ENCODE measurements around the gene PLXND1. TPM values are rescaled to one million over a fixed set of nuclear protein-coding genes. Genes with fewer than 3 reads are reported as not detected.
A peak's percentile ranks its signal among the peaks of the same experiment; 100 is the strongest.

Gene PLXND1
- polyA plus RNA-seq, 1 donor from 2014 or later: 0.05 TPM

DNA sequence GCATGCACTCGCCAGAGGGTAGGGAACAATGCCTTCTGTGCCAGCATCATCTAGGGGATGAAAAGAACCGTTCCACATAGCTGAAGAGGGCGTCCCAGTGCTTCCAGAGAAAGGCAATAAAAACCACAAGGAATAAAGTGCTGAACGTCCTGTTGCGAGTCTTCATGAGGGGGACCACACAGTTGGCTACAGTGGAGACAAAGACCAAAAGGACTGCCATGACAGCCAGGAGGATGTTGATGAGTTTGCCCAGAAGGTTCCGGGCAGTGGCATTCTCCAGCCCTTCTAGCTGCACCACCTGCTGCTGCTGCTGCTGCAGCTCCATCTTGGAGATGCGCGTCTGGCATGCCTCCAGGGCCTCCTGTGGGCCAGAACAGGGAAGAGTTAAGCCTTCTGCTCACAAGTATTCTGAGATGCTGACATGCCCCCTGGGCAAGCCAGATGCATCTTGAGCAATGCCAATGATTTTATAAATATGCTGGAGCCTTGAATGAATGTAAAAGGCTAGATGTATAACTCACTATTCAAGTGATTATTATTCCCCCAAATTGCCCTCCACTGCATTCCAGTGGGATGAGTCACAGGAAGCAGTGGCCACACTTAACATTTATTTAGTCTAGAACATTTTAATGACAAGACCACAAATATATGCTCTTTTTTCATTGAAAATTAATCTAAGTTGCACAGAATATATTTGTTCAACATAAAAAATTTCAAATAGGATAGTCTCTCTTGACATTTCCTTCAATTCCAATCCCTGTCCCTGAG is 45.1 kb upstream of the PLXND1 start:
- no peaks in the 10 kb centered on the region for H3K36me3 ChIP-seq (ENCODE audit: insufficient read depth, low read length)
- H3K27ac ChIP-seq (ENCODE audit: low read length): no peak overlapping the region
- no peak overlapping the region for H2AFZ ChIP-seq (ENCODE audit: low read depth, low read length)
- H4K20me1 ChIP-seq (ENCODE audit: insufficient read depth): peaks cover 11% of the 10 kb centered on the region
- H3K9me3 ChIP-seq (ENCODE audit: low read length): no peaks in the 10 kb centered on the region
- H3K27me3 ChIP-seq (ENCODE audit: insufficient read depth, low read depth, low read length): no peaks in the 10 kb centered on the region
- H3K79me2 ChIP-seq (replicated peaks; ENCODE audit: insufficient read depth, low read length): no peaks in the 10 kb centered on the region
- no peak overlapping the region for H3K4me3 ChIP-seq (ENCODE audit: low read length)
- H3K9me2 ChIP-seq (ENCODE audit: insufficient read depth, low read length): no peaks in the 10 kb centered on the region
- H3F3A ChIP-seq (ENCODE audit: insufficient read depth, low read length, poor library complexity, severe bottlenecking): no peaks in the 10 kb centered on the region
- H3K4me2 ChIP-seq (ENCODE audit: low read length): no peak overlapping the region
- no peak for TF ChIP-seq SMC3 (conservative IDR thresholded peaks at IDR 0.05; ENCODE audit: poor library complexity)
- no peak for TF ChIP-seq RAD21 (conservative IDR thresholded peaks at IDR 0.05)
- TF ChIP-seq EP300 (conservative IDR thresholded peaks at IDR 0.05; ENCODE audit: poor library complexity, severe bottlenecking): no peak
- TF ChIP-seq, protein P1, sequence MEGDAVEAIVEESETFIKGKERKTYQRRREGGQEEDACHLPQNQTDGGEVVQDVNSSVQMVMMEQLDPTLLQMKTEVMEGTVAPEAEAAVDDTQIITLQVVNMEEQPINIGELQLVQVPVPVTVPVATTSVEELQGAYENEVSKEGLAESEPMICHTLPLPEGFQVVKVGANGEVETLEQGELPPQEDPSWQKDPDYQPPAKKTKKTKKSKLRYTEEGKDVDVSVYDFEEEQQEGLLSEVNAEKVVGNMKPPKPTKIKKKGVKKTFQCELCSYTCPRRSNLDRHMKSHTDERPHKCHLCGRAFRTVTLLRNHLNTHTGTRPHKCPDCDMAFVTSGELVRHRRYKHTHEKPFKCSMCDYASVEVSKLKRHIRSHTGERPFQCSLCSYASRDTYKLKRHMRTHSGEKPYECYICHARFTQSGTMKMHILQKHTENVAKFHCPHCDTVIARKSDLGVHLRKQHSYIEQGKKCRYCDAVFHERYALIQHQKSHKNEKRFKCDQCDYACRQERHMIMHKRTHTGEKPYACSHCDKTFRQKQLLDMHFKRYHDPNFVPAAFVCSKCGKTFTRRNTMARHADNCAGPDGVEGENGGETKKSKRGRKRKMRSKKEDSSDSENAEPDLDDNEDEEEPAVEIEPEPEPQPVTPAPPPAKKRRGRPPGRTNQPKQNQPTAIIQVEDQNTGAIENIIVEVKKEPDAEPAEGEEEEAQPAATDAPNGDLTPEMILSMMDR (IDR thresholded peaks at IDR 0.05; ENCODE audit: poor library complexity, severe bottlenecking): no peak
- no peak overlapping the region for H3K9ac ChIP-seq (ENCODE audit: low read length)

DNA sequence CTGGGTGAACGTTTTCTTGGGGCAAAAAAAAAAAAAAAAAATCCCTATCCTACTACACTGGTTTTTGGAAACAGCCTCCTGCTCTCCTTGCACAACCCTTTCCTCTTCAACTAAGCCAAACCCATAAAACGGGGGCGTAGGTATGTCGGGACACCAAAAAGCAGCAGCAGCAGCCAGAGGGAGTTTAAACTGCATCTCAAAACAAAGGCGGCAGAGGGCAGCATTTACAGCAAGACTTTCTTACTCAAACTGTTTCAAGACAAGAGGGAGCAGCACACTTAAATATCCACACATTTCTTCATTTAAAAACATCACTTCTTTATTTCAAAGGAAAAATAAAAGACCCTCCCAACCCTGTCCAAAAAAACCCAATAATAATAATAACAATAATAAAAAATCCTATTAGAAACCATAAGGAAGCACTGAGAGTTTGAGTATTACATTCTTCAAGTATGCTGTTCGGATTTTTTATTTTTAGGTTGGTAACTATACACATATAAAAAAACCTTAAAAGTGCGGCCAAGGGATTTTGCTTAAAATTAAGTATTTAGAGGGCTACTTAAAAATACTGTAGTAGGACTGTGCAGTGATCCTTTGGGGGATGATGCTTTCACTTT is 43.9 kb upstream of the PLXND1 start:
- H4K20me1 ChIP-seq (ENCODE audit: insufficient read depth): peaks cover 11% of the 10 kb centered on the region
- no peaks in the 10 kb centered on the region for H3K27me3 ChIP-seq (ENCODE audit: insufficient read depth, low read depth, low read length)
- no peaks in the 10 kb centered on the region for H3K9me2 ChIP-seq (ENCODE audit: insufficient read depth, low read length)
- H3K9me3 ChIP-seq (ENCODE audit: low read length): no peaks in the 10 kb centered on the region
- H2AFZ ChIP-seq (ENCODE audit: low read depth, low read length): no peak overlapping the region
- H3K79me2 ChIP-seq (replicated peaks; ENCODE audit: insufficient read depth, low read length): no peaks in the 10 kb centered on the region
- no peaks in the 10 kb centered on the region for H3K36me3 ChIP-seq (ENCODE audit: insufficient read depth, low read length)
- H3F3A ChIP-seq (ENCODE audit: insufficient read depth, low read length, poor library complexity, severe bottlenecking): no peaks in the 10 kb centered on the region
- no peak overlapping the region for H3K4me2 ChIP-seq (ENCODE audit: low read length)
- H3K9ac ChIP-seq (ENCODE audit: low read length): no peak overlapping the region
- TF ChIP-seq EP300 (conservative IDR thresholded peaks at IDR 0.05; ENCODE audit: poor library complexity, severe bottlenecking) (no peak), EZH2 (IDR thresholded peaks at IDR 0.05; ENCODE audit: borderline replicate concordance, insufficient read depth, low read length, poor library complexity, severe bottlenecking) (no peak), TAF1 (IDR thresholded peaks at IDR 0.05; ENCODE audit: low read depth) (no peak), RAD21 (conservative IDR thresholded peaks at IDR 0.05) (peak; percentile 80), POLR2AphosphoS5 (IDR thresholded peaks at IDR 0.05) (no peak), SMC3 (conservative IDR thresholded peaks at IDR 0.05; ENCODE audit: poor library complexity) (peak; percentile 86), MXI1 (conservative IDR thresholded peaks at IDR 0.05; ENCODE audit: poor library complexity, severe bottlenecking) (no peak)
- TF ChIP-seq, protein P1 (IDR thresholded peaks at IDR 0.05; ENCODE audit: poor library complexity, severe bottlenecking): peak; percentile 77
- TF ChIP-seq, protein P2, sequence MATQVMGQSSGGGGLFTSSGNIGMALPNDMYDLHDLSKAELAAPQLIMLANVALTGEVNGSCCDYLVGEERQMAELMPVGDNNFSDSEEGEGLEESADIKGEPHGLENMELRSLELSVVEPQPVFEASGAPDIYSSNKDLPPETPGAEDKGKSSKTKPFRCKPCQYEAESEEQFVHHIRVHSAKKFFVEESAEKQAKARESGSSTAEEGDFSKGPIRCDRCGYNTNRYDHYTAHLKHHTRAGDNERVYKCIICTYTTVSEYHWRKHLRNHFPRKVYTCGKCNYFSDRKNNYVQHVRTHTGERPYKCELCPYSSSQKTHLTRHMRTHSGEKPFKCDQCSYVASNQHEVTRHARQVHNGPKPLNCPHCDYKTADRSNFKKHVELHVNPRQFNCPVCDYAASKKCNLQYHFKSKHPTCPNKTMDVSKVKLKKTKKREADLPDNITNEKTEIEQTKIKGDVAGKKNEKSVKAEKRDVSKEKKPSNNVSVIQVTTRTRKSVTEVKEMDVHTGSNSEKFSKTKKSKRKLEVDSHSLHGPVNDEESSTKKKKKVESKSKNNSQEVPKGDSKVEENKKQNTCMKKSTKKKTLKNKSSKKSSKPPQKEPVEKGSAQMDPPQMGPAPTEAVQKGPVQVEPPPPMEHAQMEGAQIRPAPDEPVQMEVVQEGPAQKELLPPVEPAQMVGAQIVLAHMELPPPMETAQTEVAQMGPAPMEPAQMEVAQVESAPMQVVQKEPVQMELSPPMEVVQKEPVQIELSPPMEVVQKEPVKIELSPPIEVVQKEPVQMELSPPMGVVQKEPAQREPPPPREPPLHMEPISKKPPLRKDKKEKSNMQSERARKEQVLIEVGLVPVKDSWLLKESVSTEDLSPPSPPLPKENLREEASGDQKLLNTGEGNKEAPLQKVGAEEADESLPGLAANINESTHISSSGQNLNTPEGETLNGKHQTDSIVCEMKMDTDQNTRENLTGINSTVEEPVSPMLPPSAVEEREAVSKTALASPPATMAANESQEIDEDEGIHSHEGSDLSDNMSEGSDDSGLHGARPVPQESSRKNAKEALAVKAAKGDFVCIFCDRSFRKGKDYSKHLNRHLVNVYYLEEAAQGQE (IDR thresholded peaks at IDR 0.05; ENCODE audit: borderline replicate concordance): no peak
- no peak overlapping the region for H3K4me3 ChIP-seq (ENCODE audit: low read length)
- H3K27ac ChIP-seq (ENCODE audit: low read length): no peak overlapping the region
